GM21529 (cell line): ENCODE data around the gene PHC2.

ENCODE experiments used
- ATAC-seq: cut with Tn5 transposase; IDR thresholded peaks from one replicate; pipeline ENCODE4 v1.9.1; 2021; ENCODE audit not compliant: unreplicated experiment

The PHC2 gene

GRCh38 chr1:33454646-33455282 is 23.9 kb upstream of the PHC2 start:
- no peak for ATAC-seq

GRCh38 chr1:33446590-33446989 is 15.7 kb upstream of the PHC2 start:
- no peak for ATAC-seq

- ATAC-seq: no peak
These were observed 14.2 kb upstream of the PHC2 start for GRCh38 chr1:33445108-33445507.

GRCh38 chr1:33443705-33444180 is 12.8 kb upstream of the PHC2 start:
- ATAC-seq: no peak

GRCh38 chr1:33443080-33443704 is 12.3 kb upstream of the PHC2 start:
- ATAC-seq: no peak

- no peak for ATAC-seq
These were observed 11.2 kb upstream of the PHC2 start for GRCh38 chr1:33442141-33442540.

GRCh38 chr1:33441088-33441745 is 10.3 kb upstream of the PHC2 start:
- no peak for ATAC-seq

- ATAC-seq: no peak
These were observed 8.8 kb upstream of the PHC2 start for GRCh38 chr1:33439662-33440061.

GRCh38 chr1:33438364-33439160 is 7.7 kb upstream of the PHC2 start:
- no peak for ATAC-seq

GRCh38 chr1:33436557-33437285 is 5.8 kb upstream of the PHC2 start:
- no peak for ATAC-seq

- ATAC-seq: no peak
These were observed 4.4 kb upstream of the PHC2 start for GRCh38 chr1:33435096-33435820.

GRCh38 chr1:33434363-33434750 is 3.5 kb upstream of the PHC2 start:
- no peak for ATAC-seq

GRCh38 chr1:33433509-33434362 is 2.8 kb upstream of the PHC2 start:
- ATAC-seq: no peak

- ATAC-seq: no peak
These were observed 821 bp downstream of the PHC2 start for GRCh38 chr1:33429856-33430691.

GRCh38 chr1:33429332-33429731 is 1.6 kb downstream of the PHC2 start:
- ATAC-seq: no peak

- no peak for ATAC-seq
These were observed 2.2 kb downstream of the PHC2 start for GRCh38 chr1:33428661-33429060.

- no peak for ATAC-seq
These were observed 4.0 kb downstream of the PHC2 start for GRCh38 chr1:33426916-33427315.

- peak; percentile 55 for ATAC-seq
These were observed 5.0 kb downstream of the PHC2 start for GRCh38 chr1:33425900-33426299.
